CD4-positive, alpha-beta T cell treated with Interleukin-6 at 100 ng/mL for 8 hours (primary cell): ENCODE measurements around the gene SFT2D2.

Experiments used
- DNase-seq: peaks from one replicate; pipeline ENCODE4 v3.0.0-alpha.2; 2020; ENCODE audit warnings: mixed read lengths, low spot score

The SFT2D2 gene

GRCh38 chr1:168266644-168267186, 40.9 kb downstream of the SFT2D2 start:
- no peak for DNase-seq

DNA sequence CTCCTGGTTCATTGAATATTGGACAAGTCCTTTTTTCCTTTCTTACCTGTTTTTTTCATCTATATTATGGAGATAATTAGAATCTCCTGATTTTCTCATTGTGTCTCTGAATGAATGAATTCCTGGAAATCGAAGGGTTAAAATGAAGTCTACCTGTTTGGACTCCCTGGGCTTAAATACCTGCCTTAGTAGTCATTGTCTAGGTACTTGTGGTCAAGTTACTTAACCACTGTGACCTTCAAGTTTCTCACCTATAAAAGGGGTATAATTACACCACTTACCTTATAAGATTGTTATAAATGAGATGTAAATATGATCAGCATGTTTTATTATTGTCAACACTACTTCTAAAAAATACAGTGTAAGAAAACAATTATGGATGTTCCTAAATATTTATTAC, 45.8 kb downstream of the SFT2D2 start:
- DNase-seq, result no peak

- DNase-seq, result no peak
These were observed 47.8 kb downstream of the SFT2D2 start for GRCh38 chr1:168273575-168273974.

- DNase-seq, result no peak
These were observed 53.4 kb downstream of the SFT2D2 start for GRCh38 chr1:168279253-168279652.

GRCh38 chr1:168280296-168280927, 54.6 kb downstream of the SFT2D2 start, which contains the start of gene TBX19:
Gene TBX19 (plus strand): TSS chr1:168280877. CDS start chr1:168281091, 214 bp downstream.
- DNase-seq, result no peak

GRCh38 chr1:168281603-168282325, 56.0 kb downstream of the SFT2D2 start:
- no peak for DNase-seq

- no peak for DNase-seq
These were observed 59.7 kb downstream of the SFT2D2 start for GRCh38 chr1:168285521-168285790.

DNA sequence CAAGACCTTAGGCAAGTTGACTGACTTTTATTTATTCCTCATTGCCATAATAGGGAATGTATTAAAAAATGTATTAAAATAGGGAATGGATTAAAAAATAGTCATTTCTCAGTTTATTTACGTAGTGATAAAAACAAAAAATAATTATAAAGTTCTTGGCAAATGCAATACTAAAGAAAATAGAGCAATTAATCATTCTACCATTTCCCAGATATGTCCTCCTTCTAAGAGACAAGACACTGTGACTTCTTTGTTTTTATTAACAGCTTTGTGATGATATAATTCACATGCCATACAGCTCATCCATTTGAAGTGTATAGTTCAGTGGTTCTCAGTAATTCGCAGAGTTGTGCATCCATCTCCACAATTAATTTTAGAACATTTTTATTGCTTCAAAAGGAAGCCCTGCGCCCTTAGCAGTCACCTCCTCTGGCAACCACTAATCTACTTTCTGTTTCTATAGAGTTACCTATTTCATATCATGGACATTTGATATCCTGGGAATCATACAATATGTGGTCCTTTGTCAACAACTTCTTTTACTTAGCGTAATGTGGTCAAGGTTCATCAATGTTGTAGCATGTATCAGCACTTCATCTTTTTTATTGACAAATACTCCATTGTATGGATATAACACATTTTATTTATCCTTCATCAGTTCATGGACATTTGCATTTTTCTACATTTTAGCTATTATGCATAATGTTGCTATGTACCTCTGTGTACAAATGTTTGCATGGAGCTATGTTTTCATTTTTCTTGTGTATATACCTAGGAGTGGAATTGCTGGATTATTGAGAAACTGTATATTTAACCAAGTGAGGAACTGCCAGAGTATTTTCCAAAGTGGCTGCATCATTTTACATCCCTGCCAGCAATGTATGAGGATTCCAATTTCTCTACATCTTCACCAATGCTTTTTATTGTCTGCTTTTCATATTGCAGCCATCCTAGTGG, 60.4 kb downstream of the SFT2D2 start:
- DNase-seq, result no peak

DNA sequence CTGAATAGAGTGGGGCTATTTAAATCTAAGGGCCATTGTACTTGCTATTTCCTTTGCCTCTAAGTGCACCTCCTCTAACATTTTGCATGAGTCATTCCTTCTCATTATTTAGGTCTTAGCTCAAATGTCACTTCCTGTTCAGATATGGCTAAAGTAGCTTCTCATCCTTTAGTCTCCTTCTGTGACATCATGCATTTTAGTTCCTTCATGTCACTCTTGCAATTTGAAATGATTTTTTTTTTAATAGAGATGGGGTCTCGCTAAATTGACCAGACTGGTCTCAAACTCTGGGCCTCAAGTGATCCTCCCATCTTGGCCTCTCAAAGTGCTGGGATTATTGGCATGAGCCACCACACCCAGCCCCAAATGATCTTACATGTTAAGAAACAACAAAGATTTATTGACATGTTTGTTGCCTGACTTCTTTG, 61.4 kb downstream of the SFT2D2 start:
- DNase-seq, result no peak

GRCh38 chr1:168288311-168289052, 62.7 kb downstream of the SFT2D2 start:
- no peak for DNase-seq

DNA sequence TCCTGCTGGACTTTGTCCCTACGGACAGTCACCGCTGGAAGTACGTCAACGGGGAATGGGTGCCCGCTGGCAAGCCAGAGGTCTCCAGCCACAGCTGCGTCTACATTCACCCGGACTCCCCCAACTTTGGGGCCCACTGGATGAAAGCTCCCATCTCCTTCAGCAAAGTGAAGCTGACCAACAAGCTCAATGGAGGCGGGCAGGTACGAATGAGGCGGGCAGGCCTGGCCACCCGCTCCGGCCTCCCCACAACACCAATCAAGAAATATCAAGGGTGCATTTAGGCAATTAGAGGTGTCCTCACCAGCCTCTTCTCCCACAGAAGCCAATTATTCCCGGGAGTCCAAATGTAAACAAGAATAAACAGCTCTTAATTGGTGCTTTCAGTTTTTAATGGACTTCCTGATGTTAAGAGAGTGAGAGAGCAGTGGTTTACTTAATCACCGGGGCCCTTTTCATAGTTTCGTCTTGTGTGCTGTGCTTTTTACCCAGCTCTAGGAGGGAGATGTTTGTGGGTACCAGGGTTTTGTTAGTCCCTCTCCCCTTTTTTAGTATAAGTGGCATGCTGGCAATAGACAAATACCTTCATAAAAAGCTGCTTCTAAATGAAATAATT, 65.5 kb downstream of the SFT2D2 start:
- DNase-seq, result no peak

- no peak for DNase-seq
These were observed 67.6 kb downstream of the SFT2D2 start for GRCh38 chr1:168293356-168293755.

DNA sequence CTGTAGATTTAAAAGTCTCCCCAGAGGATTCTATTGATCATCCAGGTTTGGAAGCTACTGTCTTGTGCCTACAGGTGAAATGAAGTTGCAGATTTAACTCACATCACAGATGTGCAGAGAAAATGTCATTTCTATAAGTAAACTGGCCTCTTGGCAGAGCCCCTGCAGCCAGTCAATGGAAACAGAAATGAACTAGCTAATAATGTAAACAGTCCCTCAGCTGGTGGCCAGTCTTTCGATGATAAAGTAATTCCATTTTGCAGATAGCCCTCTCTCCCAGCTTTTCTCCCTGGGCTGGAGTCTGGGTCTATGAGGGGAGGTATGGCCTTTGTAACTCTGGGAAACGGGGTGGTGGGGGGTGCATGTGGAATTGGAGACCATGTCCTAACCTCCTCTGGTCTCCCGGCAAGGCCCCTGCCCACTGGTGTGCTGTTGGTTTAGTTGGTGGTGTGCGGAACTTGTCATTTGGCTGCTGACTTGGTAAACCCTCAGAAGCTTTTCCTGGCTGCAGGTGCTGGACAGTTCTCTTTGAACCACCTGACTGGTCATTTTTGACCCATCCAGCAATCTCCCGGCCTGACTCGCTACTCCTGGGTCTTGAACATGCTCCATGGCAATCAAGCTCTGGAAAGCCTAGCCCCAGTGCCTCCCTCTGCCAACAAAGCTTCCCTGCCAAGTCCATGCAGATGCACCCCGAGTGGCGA, 69.8 kb downstream of the SFT2D2 start:
- DNase-seq, result no peak

GRCh38 chr1:168297019-168297730, 71.4 kb downstream of the SFT2D2 start:
- no peak for DNase-seq

- DNase-seq, result no peak
These were observed 72.6 kb downstream of the SFT2D2 start for GRCh38 chr1:168298446-168298845.

GRCh38 chr1:168300626-168301025, 74.8 kb downstream of the SFT2D2 start:
- no peak for DNase-seq

DNA sequence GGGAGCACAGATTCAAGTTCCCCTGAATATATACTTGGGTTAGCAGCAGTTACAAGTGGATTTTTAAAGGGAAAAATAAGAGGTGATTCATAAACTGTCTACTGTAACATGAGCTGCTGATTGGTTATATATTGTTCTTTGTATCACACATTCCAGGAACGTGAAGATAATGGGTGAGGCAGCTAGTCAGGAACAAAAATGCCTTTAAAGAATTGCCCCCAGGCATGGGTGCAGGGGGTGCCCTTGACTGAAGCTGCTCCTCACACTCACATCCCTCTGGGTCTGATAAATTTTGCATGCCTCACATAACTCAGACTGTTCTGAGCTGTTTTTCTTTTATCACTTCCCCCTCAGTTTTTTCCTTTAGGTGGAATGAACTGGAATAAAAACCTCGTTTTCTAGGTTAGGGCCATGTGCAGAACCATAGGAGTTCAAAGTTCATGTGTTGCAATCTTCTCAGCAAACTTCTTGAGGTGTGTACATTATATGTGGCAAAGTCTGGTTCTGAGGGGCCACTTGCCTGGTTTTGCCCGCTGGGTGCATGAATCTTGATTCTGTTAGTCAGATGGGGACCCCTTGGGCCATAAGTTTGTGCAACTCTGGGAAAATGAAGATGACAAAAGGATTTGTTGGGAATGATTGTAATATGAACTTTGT, 76.0 kb downstream of the SFT2D2 start:
- DNase-seq, result no peak
